HepG2 (cell line): Measurements from ENCODE around the gene DLL3. TPM values are rescaled to one million over a fixed set of nuclear protein-coding genes. Genes with fewer than 3 reads are reported as not detected.

ENCODE experiments used
- CHD4 ChIP-seq: fragments of 200-600 bp; sonication (generic); IDR thresholded peaks from 2 replicates; pipeline ENCODE4 v1.7.0; 2017; ENCODE audit warnings: mild to moderate bottlenecking, low read length, borderline replicate concordance
- DMAP1 ChIP-seq: IDR thresholded peaks from 2 replicates; pipeline ENCODE4 v1.6.1; 2016
- IRX3 ChIP-seq: sonication (generic); formaldehyde crosslinking; IDR thresholded peaks from 2 replicates; pipeline ENCODE4 v1.8.1; 2023; ENCODE audit warnings: mild to moderate bottlenecking, low read depth, missing genetic modification reagents, borderline replicate concordance
- ISX ChIP-seq: sonication (generic); formaldehyde crosslinking; conservative IDR thresholded peaks from 2 replicates; pipeline ENCODE4 v1.5.0; 2020; ENCODE audit warnings: missing genetic modification reagents
- KDM3A ChIP-seq: IDR thresholded peaks from 2 replicates; pipeline ENCODE4 v1.6.1; 2018; ENCODE audit warnings: low read depth, missing compliant biosample characterization
- KLF11 ChIP-seq: IDR thresholded peaks from 2 replicates; pipeline ENCODE4 v1.6.1; 2016; ENCODE audit warnings: missing compliant biosample characterization
- MZF1 ChIP-seq: sonication (generic); formaldehyde crosslinking; IDR thresholded peaks from 2 replicates; pipeline ENCODE4 v1.8.1; 2023; ENCODE audit warnings: mild to moderate bottlenecking, missing genetic modification reagents, borderline replicate concordance
- PAX8 ChIP-seq: sonication (generic); formaldehyde crosslinking; IDR thresholded peaks from 2 replicates; pipeline ENCODE4 v1.8.0; 2022; ENCODE audit warnings: mild to moderate bottlenecking, missing genetic modification reagents, borderline replicate concordance
- POLR2G ChIP-seq: fragments of 200-400 bp; formaldehyde crosslinking; IDR thresholded peaks from 2 replicates; pipeline ENCODE4 v1.6.1; 2018; ENCODE audit warnings: mild to moderate bottlenecking, low read depth, low read length, moderate library complexity
- REXO4 ChIP-seq: sonication (generic); formaldehyde crosslinking; IDR thresholded peaks from 2 replicates; pipeline ENCODE4 v1.8.0; 2022; ENCODE audit warnings: missing genetic modification reagents, mild to moderate bottlenecking, borderline replicate concordance
- SAP130 ChIP-seq: IDR thresholded peaks from 2 replicates; pipeline ENCODE4 v1.6.1; 2016; ENCODE audit warnings: low read depth
- SATB2 ChIP-seq: sonication (generic); formaldehyde crosslinking; IDR thresholded peaks from 2 replicates; pipeline ENCODE4 v1.5.0; 2020; ENCODE audit warnings: missing genetic modification reagents
- TBX2 ChIP-seq: sonication (generic); formaldehyde crosslinking; IDR thresholded peaks from 2 replicates; pipeline ENCODE4 v1.5.0; 2020; ENCODE audit warnings: missing genetic modification reagents, mild to moderate bottlenecking, borderline replicate concordance
- WIZ ChIP-seq: sonication (generic); formaldehyde crosslinking; IDR thresholded peaks from 2 replicates; pipeline ENCODE4 v1.5.1; 2020; ENCODE audit warnings: mild to moderate bottlenecking, missing genetic modification reagents
- ZBTB1 ChIP-seq: sonication (generic); formaldehyde crosslinking; IDR thresholded peaks from 2 replicates; pipeline ENCODE4 v1.4.0; 2020; ENCODE audit warnings: missing genetic modification reagents, borderline replicate concordance
- ZNF234 ChIP-seq: sonication (generic); formaldehyde crosslinking; conservative IDR thresholded peaks from 2 replicates; pipeline ENCODE4 v1.5.1; 2020; ENCODE audit warnings: mild to moderate bottlenecking, missing genetic modification reagents
- ZNF251 ChIP-seq: sonication (generic); formaldehyde crosslinking; IDR thresholded peaks from 2 replicates; pipeline ENCODE4 v1.9.0; 2021; ENCODE audit warnings: mild to moderate bottlenecking, missing genetic modification reagents
- ZNF256 ChIP-seq: sonication (generic); formaldehyde crosslinking; conservative IDR thresholded peaks from 2 replicates; pipeline ENCODE4 v1.4.0; 2020; ENCODE audit warnings: missing genetic modification reagents
- ZNF501 ChIP-seq: sonication (generic); formaldehyde crosslinking; IDR thresholded peaks from 2 replicates; pipeline ENCODE4 v1.5.1; 2020; ENCODE audit warnings: mild to moderate bottlenecking, moderate library complexity, missing genetic modification reagents
- ZNF510 ChIP-seq: sonication (generic); formaldehyde crosslinking; IDR thresholded peaks from 2 replicates; pipeline ENCODE4 v1.4.0; 2020; ENCODE audit warnings: low read depth, mild to moderate bottlenecking, missing genetic modification reagents
- ZNF713 ChIP-seq: sonication (generic); formaldehyde crosslinking; IDR thresholded peaks from 2 replicates; pipeline ENCODE4 v1.4.0; 2020; ENCODE audit warnings: mild to moderate bottlenecking, missing genetic modification reagents
- ZNF724P ChIP-seq: sonication (generic); formaldehyde crosslinking; IDR thresholded peaks from 2 replicates; pipeline ENCODE4 v1.8.0; 2022; ENCODE audit warnings: missing genetic modification reagents, borderline replicate concordance
- polyA plus RNA-seq, 8 experiments: library from polyadenylated mRNA; depleted of rRNA in 3 of 8; stranded (reverse) in 7 of 8; unstranded in 1 of 8; fragments of >200 nt; fragmentation: Illumina TruSeq in 4 of 8; extraction: Trizol in 4 of 8; gene quantifications; 2 replicates each; pipeline versions ENCODE4 v1.2.1 to v1.2.3, GENCODE V29; 2011 to 2016; ENCODE audit warnings: low read depth in 4 of 8, missing spikeins in 1 of 8, mixed read lengths in 1 of 8; ENCODE audit not compliant: insufficient read depth in 1 of 8
- total RNA-seq, 5 experiments: library from RNA; depleted of rRNA; stranded (reverse); fragments of >200 nt; fragmentation: Illumina TruSeq; extraction: Trizol; gene quantifications; 2 replicates each; pipeline ENCODE4 v1.2.3, GENCODE V29; 2016; ENCODE audit warnings: low read depth in 1 of 5
- TF ChIP-seq, protein P1 (sequence below): sonication (generic); formaldehyde crosslinking; IDR thresholded peaks from 2 replicates; pipeline ENCODE4 v1.8.0; 2023; ENCODE audit warnings: mild to moderate bottlenecking, missing genetic modification reagents
- TF ChIP-seq, protein P2 (sequence below): sonication (generic); formaldehyde crosslinking; IDR thresholded peaks from 2 replicates; pipeline ENCODE4 v1.4.0; 2020; ENCODE audit warnings: missing genetic modification reagents
- TF ChIP-seq, protein P3 (sequence below): sonication (generic); formaldehyde crosslinking; conservative IDR thresholded peaks from 2 replicates; pipeline ENCODE4 v1.8.0; 2022; ENCODE audit warnings: mild to moderate bottlenecking, moderate library complexity, missing genetic modification reagents
- TF ChIP-seq, protein P4 (sequence below): sonication (generic); formaldehyde crosslinking; IDR thresholded peaks from 2 replicates; pipeline ENCODE4 v1.8.1; 2023; ENCODE audit warnings: mild to moderate bottlenecking, missing genetic modification reagents

Gene DLL3
- total and polyA plus RNA-seq, 2 of the 13 experiments (the other 11 are each of a cell fraction or from before 2014, with no cell fraction given), result 0.35 to 0.55 TPM

DNA sequence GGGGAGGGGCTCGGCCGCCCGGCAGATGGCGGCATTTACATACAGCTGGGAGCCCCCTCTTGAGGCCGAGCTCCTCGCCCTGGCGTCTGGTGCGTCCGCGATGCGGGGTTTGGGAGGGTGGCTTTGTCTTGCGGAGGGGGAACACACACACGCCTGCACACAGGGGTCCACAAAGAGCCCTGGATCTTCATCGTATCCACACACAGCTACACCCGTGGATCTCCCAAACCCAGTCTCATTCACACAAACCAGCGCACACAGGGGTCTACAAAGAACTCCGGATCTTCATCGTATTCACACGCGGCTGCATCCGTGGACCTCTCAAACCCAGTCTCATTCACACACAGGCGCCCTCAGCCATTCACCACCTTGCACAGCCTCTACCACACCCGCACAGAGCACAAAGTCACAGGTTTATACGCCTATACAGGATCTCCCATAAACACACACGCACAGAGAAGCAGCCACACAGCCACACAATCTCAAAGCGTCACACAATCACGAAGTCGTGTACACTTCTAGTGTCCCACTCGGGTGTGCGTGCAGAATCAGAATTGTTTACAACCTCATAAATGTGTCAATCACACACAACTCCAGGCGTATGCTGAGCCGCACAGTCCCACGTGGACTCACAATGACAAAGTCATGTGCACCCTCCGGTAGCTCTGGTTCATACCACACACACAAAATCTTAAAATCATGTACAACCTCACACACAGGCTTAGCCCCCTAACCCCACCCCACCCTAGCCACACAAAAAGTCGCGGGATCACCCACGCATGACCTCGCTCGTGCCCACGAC, 550 bp upstream of the DLL3 start (continued):
- TF ChIP-seq, protein P1, sequence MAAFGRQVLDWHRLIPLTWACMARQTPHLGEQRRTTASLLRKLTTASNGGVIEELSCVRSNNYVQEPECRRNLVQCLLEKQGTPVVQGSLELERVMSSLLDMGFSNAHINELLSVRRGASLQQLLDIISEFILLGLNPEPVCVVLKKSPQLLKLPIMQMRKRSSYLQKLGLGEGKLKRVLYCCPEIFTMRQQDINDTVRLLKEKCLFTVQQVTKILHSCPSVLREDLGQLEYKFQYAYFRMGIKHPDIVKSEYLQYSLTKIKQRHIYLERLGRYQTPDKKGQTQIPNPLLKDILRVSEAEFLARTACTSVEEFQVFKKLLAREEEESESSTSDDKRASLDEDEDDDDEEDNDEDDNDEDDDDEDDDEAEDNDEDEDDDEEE (CRISPR knock-in tag), result no peak
- no peak for TF ChIP-seq SATB2
- TF ChIP-seq ZBTB1 (CRISPR knock-in tag), result no peak
- no peak for TF ChIP-seq PAX8
- TF ChIP-seq POLR2G, result no peak
- TF ChIP-seq ZNF713 (CRISPR knock-in tag), result no peak
- TF ChIP-seq ZNF501 (CRISPR knock-in tag), result 0 out of 2 replicates have a peak, but pooled peaks have one; percentile 27
- TF ChIP-seq ZNF251 (CRISPR knock-in tag), result no peak
- TF ChIP-seq MZF1 (CRISPR knock-in tag), result no peak
- no peak for TF ChIP-seq ZNF256 (CRISPR knock-in tag)
- no peak for TF ChIP-seq IRX3 (CRISPR knock-in tag)
- no peak for TF ChIP-seq ISX (CRISPR knock-in tag)
- TF ChIP-seq ZNF234 (CRISPR knock-in tag), result 0 out of 2 replicates have a peak, but pooled peaks have one; percentile 44
- no peak for TF ChIP-seq REXO4 (CRISPR knock-in tag)
- no peak for TF ChIP-seq CHD4
- TF ChIP-seq, protein P2, sequence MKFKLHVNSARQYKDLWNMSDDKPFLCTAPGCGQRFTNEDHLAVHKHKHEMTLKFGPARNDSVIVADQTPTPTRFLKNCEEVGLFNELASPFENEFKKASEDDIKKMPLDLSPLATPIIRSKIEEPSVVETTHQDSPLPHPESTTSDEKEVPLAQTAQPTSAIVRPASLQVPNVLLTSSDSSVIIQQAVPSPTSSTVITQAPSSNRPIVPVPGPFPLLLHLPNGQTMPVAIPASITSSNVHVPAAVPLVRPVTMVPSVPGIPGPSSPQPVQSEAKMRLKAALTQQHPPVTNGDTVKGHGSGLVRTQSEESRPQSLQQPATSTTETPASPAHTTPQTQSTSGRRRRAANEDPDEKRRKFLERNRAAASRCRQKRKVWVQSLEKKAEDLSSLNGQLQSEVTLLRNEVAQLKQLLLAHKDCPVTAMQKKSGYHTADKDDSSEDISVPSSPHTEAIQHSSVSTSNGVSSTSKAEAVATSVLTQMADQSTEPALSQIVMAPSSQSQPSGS (CRISPR knock-in tag), result 0 out of 2 replicates have a peak, but pooled peaks have one; percentile 36
- TF ChIP-seq ZNF724P (CRISPR knock-in tag), result no peak
- TF ChIP-seq WIZ (CRISPR knock-in tag), result no peak
- no peak for TF ChIP-seq SAP130
- TF ChIP-seq KDM3A, result 0 out of 2 replicates have a peak, but pooled peaks have one; percentile 48
- TF ChIP-seq, protein P3, sequence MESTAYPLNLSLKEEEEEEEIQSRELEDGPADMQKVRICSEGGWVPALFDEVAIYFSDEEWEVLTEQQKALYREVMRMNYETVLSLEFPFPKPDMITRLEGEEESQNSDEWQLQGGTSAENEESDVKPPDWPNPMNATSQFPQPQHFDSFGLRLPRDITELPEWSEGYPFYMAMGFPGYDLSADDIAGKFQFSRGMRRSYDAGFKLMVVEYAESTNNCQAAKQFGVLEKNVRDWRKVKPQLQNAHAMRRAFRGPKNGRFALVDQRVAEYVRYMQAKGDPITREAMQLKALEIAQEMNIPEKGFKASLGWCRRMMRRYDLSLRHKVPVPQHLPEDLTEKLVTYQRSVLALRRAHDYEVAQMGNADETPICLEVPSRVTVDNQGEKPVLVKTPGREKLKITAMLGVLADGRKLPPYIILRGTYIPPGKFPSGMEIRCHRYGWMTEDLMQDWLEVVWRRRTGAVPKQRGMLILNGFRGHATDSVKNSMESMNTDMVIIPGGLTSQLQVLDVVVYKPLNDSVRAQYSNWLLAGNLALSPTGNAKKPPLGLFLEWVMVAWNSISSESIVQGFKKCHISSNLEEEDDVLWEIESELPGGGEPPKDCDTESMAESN (CRISPR knock-in tag), result no peak
- TF ChIP-seq, protein P4, sequence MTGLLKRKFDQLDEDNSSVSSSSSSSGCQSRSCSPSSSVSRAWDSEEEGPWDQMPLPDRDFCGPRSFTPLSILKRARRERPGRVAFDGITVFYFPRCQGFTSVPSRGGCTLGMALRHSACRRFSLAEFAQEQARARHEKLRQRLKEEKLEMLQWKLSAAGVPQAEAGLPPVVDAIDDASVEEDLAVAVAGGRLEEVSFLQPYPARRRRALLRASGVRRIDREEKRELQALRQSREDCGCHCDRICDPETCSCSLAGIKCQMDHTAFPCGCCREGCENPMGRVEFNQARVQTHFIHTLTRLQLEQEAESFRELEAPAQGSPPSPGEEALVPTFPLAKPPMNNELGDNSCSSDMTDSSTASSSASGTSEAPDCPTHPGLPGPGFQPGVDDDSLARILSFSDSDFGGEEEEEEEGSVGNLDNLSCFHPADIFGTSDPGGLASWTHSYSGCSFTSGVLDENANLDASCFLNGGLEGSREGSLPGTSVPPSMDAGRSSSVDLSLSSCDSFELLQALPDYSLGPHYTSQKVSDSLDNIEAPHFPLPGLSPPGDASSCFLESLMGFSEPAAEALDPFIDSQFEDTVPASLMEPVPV (CRISPR knock-in tag), result no peak
- TF ChIP-seq TBX2, result no peak
- TF ChIP-seq ZNF510, result no peak
- no peak for TF ChIP-seq DMAP1 (CRISPR knock-in tag)
- no peak for TF ChIP-seq KLF11
